Activated CD8-positive, alpha-beta memory T cell treated with anti-CD3 and anti-CD28 coated beads, Interleukin-2, amount 50 U/mL, for 1 hour (primary cell): Measurements from ENCODE around the gene FAM90A1.
"Not testable (repeated sequence)": the region's sequence is repeated elsewhere in the genome, so short reads cannot be mapped to it uniquely, and the experiment has no call there.

ENCODE experiments used
- DNase-seq: peaks from one replicate; pipeline ENCODE4 v3.0.0-alpha.2; 2020; ENCODE audit errors: extremely low read depth

The FAM90A1 gene

DNA sequence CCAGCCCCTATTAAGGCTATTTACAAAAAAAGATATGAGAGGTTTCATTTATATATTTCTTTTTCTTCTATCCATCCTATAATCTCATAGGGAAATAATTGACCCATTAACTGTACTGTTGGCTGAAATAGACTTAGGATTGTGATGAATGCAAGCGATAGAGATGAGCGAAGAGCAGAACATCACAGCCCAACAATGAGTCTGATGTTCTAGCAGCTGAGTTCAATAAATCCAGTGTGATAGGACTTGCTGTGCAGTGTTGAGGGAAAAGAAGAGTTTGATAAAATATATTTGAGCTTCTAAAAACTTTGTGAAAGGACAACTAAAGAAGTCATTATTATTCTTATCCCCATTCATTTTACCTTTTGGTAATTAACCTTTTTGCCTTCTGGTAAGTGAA, 54.5 kb downstream of the FAM90A1 start:
- not testable (repeated sequence) for DNase-seq
